ENCODE results near the gene EDN1. TPM values are rescaled to one million over a fixed set of nuclear protein-coding genes. Genes with fewer than 3 reads are reported as not detected.

Gene EDN1
- total and polyA plus RNA-seq, 9 of the 15 experiments (the other 6 are each of a cell fraction or from before 2014, with no cell fraction given) = 0.03 to 0.06 TPM; not detected in 7

- TF ChIP-seq PBX2 (CRISPR knock-in tag; IDR thresholded peaks at IDR 0.05; ENCODE audit: low read depth) (no peak), PBX2 (tag; conservative IDR thresholded peaks at IDR 0.05; ENCODE audit: low read depth) (no peak), GABPB2 (CRISPR knock-in tag; conservative IDR thresholded peaks at IDR 0.05) (no peak), THRA (IDR thresholded peaks at IDR 0.05) (no peak)
Measured at GRCh38 chr6:12340488-12340818, 50.3 kb downstream of the EDN1 start (continued).

- POLR2A ChIA-PET = no interaction called here
- Histone ChIP-seq H3K36me3 (ENCODE audit: control insufficient read depth, insufficient read depth, low read length) (no peaks in the 10 kb centered on the region), H3K4me3 (no peak overlapping the region), H3K27ac (ENCODE audit: extremely low read depth, low read depth, low read length) (no peak overlapping the region), H3K9me3 (replicated peaks; ENCODE audit: control insufficient read depth, insufficient read depth, low read depth, low read length) (no peaks in the 10 kb centered on the region), H3K4me2 (ENCODE audit: insufficient read depth, low read length) (no peak overlapping the region), H3K9me1 (ENCODE audit: control insufficient read depth, insufficient read depth, low read length) (no peaks in the 10 kb centered on the region), H3K27me3 (ENCODE audit: control insufficient read depth in 2 of 2, insufficient read depth in 2 of 2, low read length in 2 of 2) (peaks cover 23 to 42% of the 10 kb centered on the region in 2 experiments), H3K9ac (ENCODE audit: insufficient read depth in 1 of 2, low read depth in 2 of 2, low read length in 2 of 2) (no peak overlapping the region), H2AFZ (ENCODE audit: low read depth, low read length) (no peak overlapping the region), H3K4me1 (replicated peaks in 1 of 2; ENCODE audit: control insufficient read depth in 2 of 2, insufficient read depth in 2 of 2, low read length in 2 of 2) (no peaks in the 10 kb centered on the region), H4K20me1 (replicated peaks; ENCODE audit: control insufficient read depth, insufficient read depth, low read length) (no peaks in the 10 kb centered on the region), H3K79me2 (ENCODE audit: control insufficient read depth, insufficient read depth, low read length) (no peaks in the 10 kb centered on the region)
- BruUV-seq (replicated peaks) = no TSS peak
- FAIRE-seq = no peak
- in situ Hi-C loops (cut with MboI) = no loop called here
- intact Hi-C loops (cut with micrococcal nuclease) = no loop called here
- ATAC-seq = no peak
- WGBS (ENCODE audit: insufficient coverage, low coverage, missing lambda C conversion rate) = 0% methylated on average over 4 of the region's 4 CpGs
- DNase-seq (ENCODE audit: extremely low read depth in 1 of 4, low spot score in 3 of 4) = no peak
- CTCF ChIA-PET (ENCODE audit: low intra/inter-chr PET ratio) = no interaction called here
- no peak for TF ChIP-seq TCF15 (CRISPR knock-in tag; IDR thresholded peaks at IDR 0.05)
Measured at GRCh38 chr6:12342664-12343063, 52.5 kb downstream of the EDN1 start.
